Testis (tissue), 3 donors: ENCODE measurements around the gene PCCA. TPM values are rescaled to one million over a fixed set of nuclear protein-coding genes. Genes with fewer than 3 reads are reported as not detected.

ENCODE experiments used
- DNase-seq: peaks from one replicate; pipeline ENCODE4 v3.0.0-alpha.2; 2019
- H3K27ac ChIP-seq, 2 donors: fragments of 200-600 bp; sonication (generic); one replicate each; pipeline ENCODE4 v1.5.1; 2019
- H3K27me3 ChIP-seq: fragments of 200-600 bp; sonication (generic); one replicate; pipeline ENCODE4 v1.5.1; 2019
- H3K36me3 ChIP-seq: fragments of 200-600 bp; sonication (generic); one replicate; pipeline ENCODE4 v1.5.1; 2017; ENCODE audit warnings: low read depth; ENCODE audit errors: missing control alignments
- H3K4me1 ChIP-seq: fragments of 200-600 bp; sonication (generic); one replicate; pipeline ENCODE4 v1.5.1; 2019
- H3K4me3 ChIP-seq, 2 donors: fragments of 200-600 bp; sonication (generic); one replicate each; pipeline ENCODE4 v1.5.1; 2017 to 2019
- H3K9me3 ChIP-seq: fragments of 200-600 bp; sonication (generic); one replicate; pipeline ENCODE4 v1.5.1; 2017
- POLR2A ChIP-seq: fragments of 450-650 bp; IDR thresholded peaks from one replicate; pipeline ENCODE4 v1.6.1; 2017; ENCODE audit warnings: antibody characterized with exemption, mild to moderate bottlenecking, moderate library complexity
- WGBS, 2 donors: methylation state at CpG; one replicate each; pipeline ENCODE4 v1.1.5; 2018; 5-methylcytosine and 5-hydroxymethylcytosine counted together
- intact Hi-C: fragments of 100-400 bp; cut with DNase I; formaldehyde crosslinking; loops from one replicate; pipeline ENCODE4 v1.15.1; 2023; ENCODE audit warnings: low total_unique reads
- polyA plus RNA-seq: library from polyadenylated mRNA; stranded (reverse); fragments of 350-450 nt; fragmentation: Illumina TruSeq; extraction: RNeasy Lipid Tissue Mini Kit (QIAGEN cat#74804); gene quantifications from one replicate; pipeline ENCODE4 v1.2.3, GENCODE V29; 2014; ENCODE audit warnings: low read depth, low replicate concordance; ENCODE audit not compliant: insufficient read depth
- total RNA-seq, 2 donors: library from RNA; depleted of rRNA; stranded (reverse); fragments of >200 nt; gene quantifications; one replicate each; pipeline ENCODE4 v1.2.3, GENCODE V29; 2016
- TF ChIP-seq, protein P1 (sequence below), 3 experiments: fragments of 450-650 bp in 2 of 3; fragments of 200-600 bp in 1 of 3; sonication (generic) in 1 of 3; IDR thresholded peaks; one replicate each; pipeline ENCODE4 v1.5.1; 2016 to 2019; ENCODE audit warnings: antibody characterized with exemption in 3 of 3, mild to moderate bottlenecking in 2 of 3, moderate library complexity in 1 of 3

PCCA gene
- total and polyA plus RNA-seq, 3 donors from 2014 or later, result 17.9 to 56.2 (median 39.2) TPM

DNA sequence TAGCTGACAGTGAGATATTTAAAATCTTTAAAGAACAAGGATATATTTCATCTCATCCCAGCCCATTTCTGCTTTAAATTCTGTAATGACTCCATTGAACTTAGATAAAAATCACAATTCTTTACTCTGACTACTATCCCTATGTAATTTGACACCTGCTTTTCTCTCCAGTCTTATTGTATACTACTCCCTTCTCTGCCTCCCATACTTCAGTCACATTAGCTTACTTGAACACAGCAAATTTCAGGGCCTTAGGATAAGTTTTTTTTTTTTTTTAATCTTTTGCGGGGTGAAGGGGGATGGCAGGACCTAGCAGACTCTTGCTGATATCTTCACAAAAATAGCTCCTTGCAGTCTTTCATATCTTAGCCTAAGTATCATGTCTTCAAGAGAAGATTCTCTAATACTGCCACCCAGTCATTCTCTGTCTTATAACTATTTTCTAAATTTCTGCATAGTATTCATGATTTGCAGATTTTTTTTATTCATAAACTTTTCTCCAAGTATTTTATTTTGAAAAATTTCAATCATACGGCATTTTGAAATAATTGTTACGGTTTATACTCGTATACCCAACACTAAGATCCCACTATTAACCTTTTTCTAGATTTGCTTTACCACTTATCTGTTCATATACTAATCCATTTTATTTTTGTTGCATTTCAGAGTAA is 151.4 kb downstream of the PCCA start:
- WGBS, 2 donors, result 96 to 97% methylated on average over 4 of the region's 4 CpGs

DNA sequence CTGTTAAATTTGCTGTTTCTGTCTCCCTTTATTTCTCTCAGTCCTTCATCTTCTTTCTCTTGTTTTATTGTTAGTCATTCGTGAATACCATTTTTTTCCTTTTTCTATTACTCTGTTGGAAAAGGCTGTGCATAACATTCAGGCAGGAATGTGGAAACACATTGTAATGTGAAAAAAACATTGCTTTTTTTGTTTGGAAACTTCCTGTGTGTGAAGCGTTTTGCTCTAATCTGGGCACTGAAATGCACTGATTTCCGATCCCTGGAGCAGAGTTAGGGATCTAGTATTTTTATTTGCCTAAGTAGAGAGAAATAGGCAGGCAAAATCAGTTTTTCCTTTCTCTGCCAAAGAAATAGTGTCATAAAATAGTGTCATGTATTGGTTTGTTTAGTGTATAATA is 155.5 kb downstream of the PCCA start:
- WGBS, 2 donors, result 61 to 78% methylated on average over 3 of the region's 3 CpGs
- H3K9me3 ChIP-seq, result no peaks in the 10 kb centered on the region
- no peaks in the 10 kb centered on the region for H3K36me3 ChIP-seq
- no peak overlapping the region for H3K4me3 ChIP-seq
- intact Hi-C loops, result no loop called here
- H3K27me3 ChIP-seq, result no peaks in the 10 kb centered on the region
- H3K4me1 ChIP-seq, result no peaks in the 10 kb centered on the region
- no peak for DNase-seq
- TF ChIP-seq POLR2A, result no peak
- TF ChIP-seq, protein P1, sequence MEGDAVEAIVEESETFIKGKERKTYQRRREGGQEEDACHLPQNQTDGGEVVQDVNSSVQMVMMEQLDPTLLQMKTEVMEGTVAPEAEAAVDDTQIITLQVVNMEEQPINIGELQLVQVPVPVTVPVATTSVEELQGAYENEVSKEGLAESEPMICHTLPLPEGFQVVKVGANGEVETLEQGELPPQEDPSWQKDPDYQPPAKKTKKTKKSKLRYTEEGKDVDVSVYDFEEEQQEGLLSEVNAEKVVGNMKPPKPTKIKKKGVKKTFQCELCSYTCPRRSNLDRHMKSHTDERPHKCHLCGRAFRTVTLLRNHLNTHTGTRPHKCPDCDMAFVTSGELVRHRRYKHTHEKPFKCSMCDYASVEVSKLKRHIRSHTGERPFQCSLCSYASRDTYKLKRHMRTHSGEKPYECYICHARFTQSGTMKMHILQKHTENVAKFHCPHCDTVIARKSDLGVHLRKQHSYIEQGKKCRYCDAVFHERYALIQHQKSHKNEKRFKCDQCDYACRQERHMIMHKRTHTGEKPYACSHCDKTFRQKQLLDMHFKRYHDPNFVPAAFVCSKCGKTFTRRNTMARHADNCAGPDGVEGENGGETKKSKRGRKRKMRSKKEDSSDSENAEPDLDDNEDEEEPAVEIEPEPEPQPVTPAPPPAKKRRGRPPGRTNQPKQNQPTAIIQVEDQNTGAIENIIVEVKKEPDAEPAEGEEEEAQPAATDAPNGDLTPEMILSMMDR (IDR thresholded peaks at IDR 0.05), result no peak
- no peak overlapping the region for H3K27ac ChIP-seq

More for the DNA sequence above, 151.4 kb downstream of the PCCA start:
- Histone ChIP-seq H3K4me3 (no peak overlapping the region), H3K9me3 (no peaks in the 10 kb centered on the region), H3K36me3 (no peaks in the 10 kb centered on the region), H3K27me3 (no peaks in the 10 kb centered on the region), H3K27ac (no peak overlapping the region), H3K4me1 (no peaks in the 10 kb centered on the region)
- no peak for DNase-seq
- TF ChIP-seq, protein P1 (IDR thresholded peaks at IDR 0.05), result no peak
- no peak for TF ChIP-seq POLR2A
- intact Hi-C loops, result no loop called here

DNA sequence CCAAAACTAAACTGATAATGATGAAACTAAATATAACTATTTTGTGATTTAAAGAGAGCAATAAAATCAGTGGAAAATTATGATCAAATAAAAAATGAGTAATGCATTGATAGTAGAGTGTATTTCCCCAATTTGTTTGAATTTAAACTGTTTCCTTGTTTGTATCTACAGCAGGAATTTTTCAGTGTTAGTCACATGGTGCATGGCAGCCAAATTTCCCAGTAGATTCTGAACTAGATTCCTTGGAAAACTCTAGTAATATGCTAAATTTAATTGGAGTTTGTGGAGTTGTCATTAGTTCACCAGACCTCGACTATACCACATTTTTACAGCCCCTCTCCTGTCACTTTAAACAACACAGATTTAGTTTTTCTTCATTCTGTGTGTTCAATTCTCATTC is 156.2 kb downstream of the PCCA start:
- Histone ChIP-seq H3K9me3 (no peaks in the 10 kb centered on the region), H3K27ac (no peak overlapping the region), H3K4me1 (no peaks in the 10 kb centered on the region), H3K27me3 (no peaks in the 10 kb centered on the region), H3K36me3 (no peaks in the 10 kb centered on the region), H3K4me3 (no peak overlapping the region)
- no peak for DNase-seq
- TF ChIP-seq POLR2A, result no peak
- TF ChIP-seq, protein P1 (IDR thresholded peaks at IDR 0.05), result no peak
- intact Hi-C loops, result no loop called here
- WGBS, 2 donors, result 75 to 82% methylated on average over 1 of the region's 1 CpG

DNA sequence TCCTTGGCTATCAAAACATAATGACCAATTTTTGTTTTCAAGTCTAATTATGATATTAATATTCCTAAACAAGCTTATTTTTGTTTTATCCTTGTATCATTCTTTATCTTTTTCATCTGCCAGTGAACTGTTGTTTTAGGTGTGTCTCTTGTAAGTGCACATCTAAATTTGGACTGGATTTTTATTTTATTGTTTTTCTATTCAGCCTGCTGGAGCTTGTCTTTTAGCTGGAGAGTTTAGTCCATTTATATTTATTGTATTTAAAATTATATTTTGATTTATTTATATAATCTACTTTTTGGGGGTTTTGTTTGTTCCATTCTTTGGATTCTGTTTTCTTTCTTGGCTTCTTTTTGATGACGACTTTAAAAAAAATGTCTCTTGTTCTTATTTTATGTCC is 159.0 kb downstream of the PCCA start:
- no peak for DNase-seq
- no peaks in the 10 kb centered on the region for H3K4me1 ChIP-seq
- H3K36me3 ChIP-seq, result no peaks in the 10 kb centered on the region
- H3K4me3 ChIP-seq, result no peak overlapping the region
- intact Hi-C loops, result no loop called here
- no peaks in the 10 kb centered on the region for H3K27me3 ChIP-seq
- no peak overlapping the region for H3K27ac ChIP-seq
- TF ChIP-seq, protein P1 (IDR thresholded peaks at IDR 0.05), result no peak
- no peak for TF ChIP-seq POLR2A
- no peaks in the 10 kb centered on the region for H3K9me3 ChIP-seq
- WGBS, 2 donors, result 96 to 97% methylated on average over 1 of the region's 1 CpG

DNA sequence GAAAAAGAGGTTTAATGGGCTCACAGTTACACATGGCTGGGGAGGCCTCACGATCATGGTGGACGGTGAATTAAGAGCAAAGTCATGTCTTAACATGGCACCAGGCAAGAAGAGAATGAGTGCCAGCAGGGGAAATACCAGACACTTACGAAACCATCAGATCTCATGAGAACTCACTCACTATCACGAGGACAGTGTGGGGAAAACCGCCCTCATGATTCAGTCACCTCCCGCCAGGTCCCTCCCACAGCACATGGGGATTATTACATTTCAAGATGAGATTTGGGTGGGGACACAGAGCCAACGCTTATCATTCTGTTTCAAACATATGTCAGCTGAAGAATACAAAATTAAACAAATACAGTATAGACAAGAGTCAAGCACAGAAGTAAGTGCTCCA is 165.1 kb downstream of the PCCA start:
- TF ChIP-seq, protein P1 (IDR thresholded peaks at IDR 0.05), result no peak
- no peak for TF ChIP-seq POLR2A

More for the DNA sequence above, 165.1 kb downstream of the PCCA start:
- Histone ChIP-seq H3K27ac (no peak overlapping the region), H3K36me3 (no peaks in the 10 kb centered on the region), H3K4me1 (no peaks in the 10 kb centered on the region), H3K4me3 (no peak overlapping the region), H3K27me3 (no peaks in the 10 kb centered on the region), H3K9me3 (no peaks in the 10 kb centered on the region)
- DNase-seq, result no peak
- 92 to 96% methylated on average over 7 of the region's 7 CpGs for WGBS, 2 donors
- intact Hi-C loops, result no loop called here
